Spleen (tissue), 11 donors: ENCODE measurements around the gene CHMP1B. TPM values are rescaled to one million over a fixed set of nuclear protein-coding genes. Genes with fewer than 3 reads are reported as not detected.

Experiments
- DNase-seq: peaks from one replicate; pipeline ENCODE4 v3.0.0-alpha.2; 2020
- H3K27ac ChIP-seq, 8 donors: fragments of 200-600 bp; sonication (generic) in 7 of 8; 1 replicate in 4 of 8; 2 replicates in 4 of 8; pipeline versions ENCODE4 v1.5.0 to v1.8.0; 2016 to 2021; ENCODE audit warnings: inconsistent platforms in 4 of 8, mild to moderate bottlenecking in 4 of 8, moderate library complexity in 1 of 8
- H3K27me3 ChIP-seq, 7 donors: fragments of 200-600 bp; sonication (generic) in 6 of 7; replicated peaks in 1 of 7; 1 replicate in 4 of 7; 2 replicates in 3 of 7; pipeline versions ENCODE4 v1.5.0 to v1.8.0; 2016 to 2021; ENCODE audit warnings: inconsistent platforms in 3 of 7, mild to moderate bottlenecking in 1 of 7
- H3K36me3 ChIP-seq, 6 donors: fragments of 200-600 bp; sonication (generic) in 5 of 6; 1 replicate in 4 of 6; 2 replicates in 2 of 6; pipeline versions ENCODE4 v1.5.0 to v1.8.0; 2016 to 2021; ENCODE audit warnings: inconsistent platforms in 2 of 6
- H3K4me1 ChIP-seq, 6 donors: fragments of 200-600 bp; sonication (generic) in 5 of 6; 1 replicate in 3 of 6; 2 replicates in 3 of 6; pipeline versions ENCODE4 v1.5.0 to v1.8.0; 2016 to 2021; ENCODE audit warnings: inconsistent platforms in 3 of 6
- H3K4me3 ChIP-seq, 8 donors: fragments of 200-600 bp; sonication (generic) in 7 of 8; 1 replicate in 4 of 8; 2 replicates in 4 of 8; pipeline versions ENCODE4 v1.5.0 to v1.8.0; 2016 to 2021; ENCODE audit warnings: inconsistent platforms in 4 of 8, mild to moderate bottlenecking in 4 of 8, moderate library complexity in 2 of 8
- H3K9me3 ChIP-seq, 8 donors: fragments of 200-600 bp; sonication (generic) in 7 of 8; 1 replicate in 4 of 8; 2 replicates in 4 of 8; pipeline versions ENCODE4 v1.5.0 to v1.8.0; 2016 to 2021; ENCODE audit warnings: inconsistent platforms in 4 of 8
- POLR2A ChIP-seq, 3 donors: fragments of 450-650 bp; IDR thresholded peaks; one replicate each; pipeline ENCODE4 v1.5.1; 2017; ENCODE audit warnings: antibody characterized with exemption in 3 of 3, mild to moderate bottlenecking in 1 of 3
- POLR2AphosphoS5 ChIP-seq, 3 donors: sonication (generic); formaldehyde crosslinking; IDR thresholded peaks; one replicate each; pipeline ENCODE4 v1.5.1; 2017; ENCODE audit warnings: antibody characterized with exemption in 3 of 3
- WGBS, 5 donors: extraction: QIAGEN DNeasy Blood & Tissue Kit in 3 of 5; methylation state at CpG; one replicate each; pipeline versions ENCODE4 v1.1.5 to v1.1.7; 2013 to 2018; 5-methylcytosine and 5-hydroxymethylcytosine counted together
- intact Hi-C: fragments of 100-400 bp; cut with DNase I; formaldehyde crosslinking; loops from one replicate; pipeline ENCODE4 v1.15.0; 2023; ENCODE audit warnings: low total_unique reads
- polyA plus RNA-seq, 3 donors: library from polyadenylated mRNA; stranded (reverse); fragments of 200-250 nt; gene quantifications; one replicate each; pipeline ENCODE4 v1.2.1, GENCODE V29; 2013
- total RNA-seq, 7 donors: library from RNA; depleted of rRNA in 3 of 7; stranded (reverse); fragments of >200 nt in 3 of 7; fragmentation: NEBNext Ultra II Directional in 4 of 7; extraction: Animal tissue kit (Norgen Biotek cat#: 25700) in 4 of 7; gene quantifications; one replicate each; pipeline versions ENCODE4 v1.1.0 to v1.2.1, GENCODE V29; 2016 to 2021
- TF ChIP-seq, protein P1 (sequence below), 11 experiments: fragments of 200-600 bp in 7 of 11; fragments of 450-650 bp in 4 of 11; sonication (generic) in 4 of 11; IDR thresholded peaks in 8 of 11; conservative IDR thresholded peaks in 3 of 11; 1 replicate in 7 of 11; 2 replicates in 4 of 11; pipeline versions ENCODE4 v1.4.0 to v1.8.0; 2016 to 2021; ENCODE audit warnings: antibody characterized with exemption in 11 of 11, inconsistent platforms in 4 of 11, mild to moderate bottlenecking in 1 of 11
- donor health status: healthy with polysubstance abuse.
- donor health status: DM: no; HTN: no; CAD: no; lungs with moderate emphysema.
- donor health status: DM: no; HTN: no; CAD: no.
- donor health status: Bipolar disorder and iron deficiency.
- donor health status: healthy.
- donor health status: DM: no; HTN: no; CAD: no.
- donor health status: DM: yes; HTN: yes; CAD: no.

Gene CHMP1B
- total and polyA plus RNA-seq, 10 donors, result 33.1 to 58.0 (median 38.7) TPM

DNA sequence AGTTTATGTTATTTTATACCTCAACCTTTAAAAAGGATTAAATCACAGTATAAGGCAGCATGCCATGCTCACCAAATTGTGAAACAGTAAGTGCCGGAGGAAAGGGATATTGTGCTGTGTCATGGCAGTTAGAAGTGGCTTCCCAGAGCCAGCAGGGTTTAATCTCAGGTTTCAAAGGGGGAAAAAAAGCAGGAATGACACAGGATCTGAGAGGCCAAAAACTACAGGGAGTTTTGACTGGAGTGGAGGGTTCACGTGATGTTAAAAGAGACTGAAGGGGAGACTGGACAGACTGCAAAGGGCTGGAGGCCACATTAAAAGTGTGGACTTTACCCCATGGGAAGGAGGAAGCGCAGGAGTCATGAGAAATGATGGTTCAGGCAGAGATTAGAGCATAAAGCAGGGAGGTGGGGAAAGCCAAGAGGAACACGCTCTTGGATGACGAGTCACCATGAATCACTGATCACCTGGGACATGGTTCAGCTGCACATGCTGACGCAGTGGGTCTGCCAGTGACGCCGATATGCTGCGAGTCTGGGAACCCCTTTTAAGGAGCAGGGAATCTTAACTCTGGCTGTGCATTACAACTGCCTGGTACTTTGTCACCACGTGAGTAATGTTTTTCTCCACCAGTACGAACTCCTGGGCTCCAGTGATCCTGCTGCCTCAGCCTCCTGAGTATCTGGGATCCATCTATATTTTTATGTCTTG is 6.1 kb downstream of the CHMP1B start:
- H3K4me1 ChIP-seq, result peaks cover 18 to 61% (median 32%) of the 10 kb centered on the region in 6 donors
- TF ChIP-seq POLR2AphosphoS5 (IDR thresholded peaks at IDR 0.05) (no peak), POLR2A (IDR thresholded peaks at IDR 0.05) (no peak)
- TF ChIP-seq, protein P1, sequence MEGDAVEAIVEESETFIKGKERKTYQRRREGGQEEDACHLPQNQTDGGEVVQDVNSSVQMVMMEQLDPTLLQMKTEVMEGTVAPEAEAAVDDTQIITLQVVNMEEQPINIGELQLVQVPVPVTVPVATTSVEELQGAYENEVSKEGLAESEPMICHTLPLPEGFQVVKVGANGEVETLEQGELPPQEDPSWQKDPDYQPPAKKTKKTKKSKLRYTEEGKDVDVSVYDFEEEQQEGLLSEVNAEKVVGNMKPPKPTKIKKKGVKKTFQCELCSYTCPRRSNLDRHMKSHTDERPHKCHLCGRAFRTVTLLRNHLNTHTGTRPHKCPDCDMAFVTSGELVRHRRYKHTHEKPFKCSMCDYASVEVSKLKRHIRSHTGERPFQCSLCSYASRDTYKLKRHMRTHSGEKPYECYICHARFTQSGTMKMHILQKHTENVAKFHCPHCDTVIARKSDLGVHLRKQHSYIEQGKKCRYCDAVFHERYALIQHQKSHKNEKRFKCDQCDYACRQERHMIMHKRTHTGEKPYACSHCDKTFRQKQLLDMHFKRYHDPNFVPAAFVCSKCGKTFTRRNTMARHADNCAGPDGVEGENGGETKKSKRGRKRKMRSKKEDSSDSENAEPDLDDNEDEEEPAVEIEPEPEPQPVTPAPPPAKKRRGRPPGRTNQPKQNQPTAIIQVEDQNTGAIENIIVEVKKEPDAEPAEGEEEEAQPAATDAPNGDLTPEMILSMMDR (IDR thresholded peaks at IDR 0.05 in 8 of 11, conservative IDR thresholded peaks at IDR 0.05 in 3 of 11), result no peak
- H3K27ac ChIP-seq, result peak overlapping the region in 3 of 8 donors; percentile 19 to 55 (median 35)
- WGBS, 5 donors, result 55 to 71% (median 59%) methylated on average over 11 of the region's 11 CpGs
- no peak overlapping the region for H3K4me3 ChIP-seq
- peak; percentile 36 for DNase-seq
- H3K27me3 ChIP-seq, result no peaks in the 10 kb centered on the region
- no peaks in the 10 kb centered on the region for H3K9me3 ChIP-seq
- H3K36me3 ChIP-seq, result peaks cover 0 to 32% (median 3%) of the 10 kb centered on the region in 6 donors
- intact Hi-C loops, result loop anchor here (5.0 kb wide), 1 partner anchor 50 kb away; the partner anchor contains the start of gene MPPE1

DNA sequence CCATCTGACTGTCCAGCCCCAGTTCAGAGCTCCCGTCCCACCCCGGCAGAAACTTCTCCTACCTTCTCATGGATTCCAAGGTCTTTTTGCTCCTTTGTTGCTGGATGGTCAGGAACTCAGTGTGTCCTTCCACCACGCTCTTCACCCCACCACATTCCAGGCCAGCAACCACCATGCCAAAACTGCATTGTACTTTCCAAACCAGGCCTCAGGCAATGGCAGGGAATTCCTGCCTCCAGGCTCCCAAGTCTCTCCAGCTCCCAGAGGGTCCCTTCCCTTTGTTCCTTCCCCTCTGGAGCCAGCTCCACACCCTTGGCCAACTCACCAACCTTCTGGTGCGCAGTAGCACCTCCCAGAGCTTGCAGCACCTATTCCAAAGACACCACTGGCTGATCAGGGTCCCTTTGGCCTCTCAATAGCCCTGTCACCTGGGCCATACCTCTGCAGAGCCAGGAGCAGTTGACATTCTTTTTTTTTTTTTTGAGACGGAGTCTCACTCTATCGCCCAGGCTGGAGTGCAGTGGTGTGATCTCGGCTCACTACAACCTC is 8.1 kb downstream of the CHMP1B start:
- Histone ChIP-seq H3K36me3 (peaks cover 0 to 23% (median 3%) of the 10 kb centered on the region in 6 donors), H3K4me3 (no peak overlapping the region), H3K27me3 (no peaks in the 10 kb centered on the region), H3K9me3 (no peaks in the 10 kb centered on the region), H3K4me1 (peaks cover 2 to 41% (median 12%) of the 10 kb centered on the region in 6 donors), H3K27ac (no peak overlapping the region)
- no peak for TF ChIP-seq POLR2A (IDR thresholded peaks at IDR 0.05)
- TF ChIP-seq, protein P1 (IDR thresholded peaks at IDR 0.05 in 8 of 11, conservative IDR thresholded peaks at IDR 0.05 in 3 of 11), result no peak
- TF ChIP-seq POLR2AphosphoS5 (IDR thresholded peaks at IDR 0.05), result no peak
- intact Hi-C loops, result loop anchor here (5.0 kb wide), 1 partner anchor 48 kb away; the partner anchor contains the start of gene MPPE1
- 91 to 97% (median 95%) methylated on average over 7 of the region's 7 CpGs for WGBS, 5 donors
- DNase-seq, result peak; percentile 37

DNA sequence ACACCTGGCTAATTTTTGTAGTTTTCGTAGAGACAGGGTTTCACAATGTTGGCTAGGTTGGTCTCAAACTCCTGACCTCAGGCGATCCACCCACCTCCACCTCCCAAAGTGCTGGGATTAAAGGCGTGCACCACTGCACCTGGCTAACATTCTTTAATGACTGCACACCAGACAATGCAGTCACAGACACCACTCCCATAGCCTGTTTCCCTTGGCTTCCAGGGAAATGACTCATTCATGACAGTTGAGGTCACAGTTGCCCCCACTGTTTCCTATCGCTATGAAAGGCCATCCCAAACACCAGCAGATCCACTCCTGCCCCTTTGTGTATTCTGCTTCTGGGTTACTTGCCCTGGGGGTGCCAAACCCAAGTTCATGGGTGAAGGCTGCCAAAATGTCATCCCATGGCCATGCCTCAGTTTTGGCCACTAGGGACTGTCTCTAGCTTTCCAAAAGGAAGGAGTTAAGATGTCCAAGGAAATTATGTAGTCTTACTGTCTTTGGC is 8.7 kb downstream of the CHMP1B start:
- no peaks in the 10 kb centered on the region for H3K27me3 ChIP-seq
- H3K9me3 ChIP-seq, result no peaks in the 10 kb centered on the region
- TF ChIP-seq POLR2AphosphoS5 (IDR thresholded peaks at IDR 0.05), result no peak
- TF ChIP-seq, protein P1 (IDR thresholded peaks at IDR 0.05 in 8 of 11, conservative IDR thresholded peaks at IDR 0.05 in 3 of 11), result no peak
- TF ChIP-seq POLR2A (IDR thresholded peaks at IDR 0.05), result no peak
- peak; percentile 10 for DNase-seq
- no peak overlapping the region for H3K4me3 ChIP-seq
- H3K4me1 ChIP-seq, result peaks cover 0 to 35% (median 8%) of the 10 kb centered on the region in 6 donors
- intact Hi-C loops, result loop anchor here (5.0 kb wide), 1 partner anchor 47 kb away; the partner anchor contains the start of gene MPPE1
- whole genome bisulfite sequencing, 5 donors, result 66 to 86% (median 70%) methylated on average over 4 of the region's 4 CpGs
- H3K36me3 ChIP-seq, result peaks cover 0 to 17% (median 0%) of the 10 kb centered on the region in 6 donors
- peak overlapping the region in 1 of 8 donors; percentile 21 for H3K27ac ChIP-seq
